AG04449 (cell line): ENCODE results near the gene ATP5MK.

Source experiments
- CTCF ChIA-PET: fragments of 350-600 bp; formaldehyde crosslinking; extraction: SDS; loops from one replicate; lab custom pipeline; 2021; ENCODE audit warnings: antibody characterized with exemption; lab: Yijun Ruan, JAX
- POLR2A ChIA-PET: fragments of 400-600, 350-600 bp; formaldehyde crosslinking; extraction: SDS; loops from one replicate; lab custom pipeline; 2020; ENCODE audit warnings: antibody characterized with exemption, inconsistent platforms; lab: Yijun Ruan, JAX
- DNase-seq: peaks from one replicate; pipeline ENCODE4 v3.0.0-alpha.2; 2010; ENCODE audit warnings: low read depth, low spot score
- H3K4me3 ChIP-seq: 2 replicates; pipeline ENCODE4 v1.5.1; 2011; ENCODE audit warnings: low read depth, mild to moderate bottlenecking, control low read depth, low read length
- CTCF ChIP-seq: IDR thresholded peaks from one replicate; pipeline ENCODE4 v1.5.1; 2011; ENCODE audit warnings: mild to moderate bottlenecking, moderate library complexity, low read length, control low read depth, inconsistent platforms; ENCODE audit not compliant: insufficient read depth; ENCODE audit errors: missing control alignments

The ATP5MK gene

GRCh38 chr10:103396067-103396788 lies at the start of gene ATP5MK, which contains the start of gene PDCD11:
ATP5MK (minus strand) TSS chr10:103396475; CDS start chr10:103392457, 4,018 bp downstream.
PDCD11 (plus strand) TSS chr10:103396626; CDS start chr10:103398427, 1,801 bp downstream.
- ChIA-PET POLR2A (interaction anchor here (0.6 to 1.4 kb wide), 5 partner anchors 12 to 28 kb away, joined by 3 to 8 read pairs (median 4); partner anchors contain the start of gene TAF5), CTCF (interaction anchor here (0.8 to 2.3 kb wide), 11 partner anchors 9 to 89 kb away, joined by 3 to 6 read pairs (median 3); no protein-coding TSS in a partner anchor)
- peak within 1 kb of the TSS; percentile 95 for H3K4me3 ChIP-seq
- DNase-seq: peak; percentile 85
- peak; percentile 29 for TF ChIP-seq CTCF

- CTCF ChIA-PET: interaction anchor here (1.4 to 5.0 kb wide), 3 partner anchors 29 to 37 kb away, joined by 3 to 18 read pairs (median 7); no protein-coding TSS in a partner anchor
- no peak for TF ChIP-seq CTCF
- POLR2A ChIA-PET: no interaction called here
Measured at GRCh38 chr10:103445366-103445765, 49.1 kb upstream of the ATP5MK start.

GRCh38 chr10:103444478-103444877 lies 48.2 kb upstream of the ATP5MK start:
- H3K4me3 ChIP-seq: no peak overlapping the region
- POLR2A ChIA-PET: interaction anchor here (1.1 kb wide), 1 partner anchor 75 kb away, joined by 3 read pairs; no protein-coding TSS in a partner anchor
- CTCF ChIA-PET: interaction anchor here (1.1 to 5.0 kb wide), 2 partner anchors 28 to 41 kb away, joined by 3 to 18 read pairs; no protein-coding TSS in a partner anchor
- DNase-seq: no peak
- TF ChIP-seq CTCF: no peak

More at GRCh38 chr10:103445366-103445765, 49.1 kb upstream of the ATP5MK start:
- H3K4me3 ChIP-seq: no peak overlapping the region
- no peak for DNase-seq

GRCh38 chr10:103443475-103444185 lies 47.4 kb upstream of the ATP5MK start:
- H3K4me3 ChIP-seq: no peak overlapping the region
- no peak for TF ChIP-seq CTCF
- DNase-seq: no peak
- ChIA-PET POLR2A (no interaction called here), CTCF (interaction anchor here (1.1 to 5.0 kb wide), 3 partner anchors 27 to 42 kb away, joined by 3 to 18 read pairs (median 3); no protein-coding TSS in a partner anchor)

GRCh38 chr10:103442031-103442461 lies 45.8 kb upstream of the ATP5MK start:
- DNase-seq: no peak
- H3K4me3 ChIP-seq: no peak overlapping the region
- no peak for TF ChIP-seq CTCF
- ChIA-PET POLR2A (interaction anchor here (0.5 to 0.6 kb wide), 2 partner anchors 9 to 63 kb away, joined by 3 to 4 read pairs; no protein-coding TSS in a partner anchor), CTCF (interaction anchor here (0.6 to 5.0 kb wide), 4 partner anchors 25 to 43 kb away, joined by 3 to 18 read pairs (median 6); no protein-coding TSS in a partner anchor)
